Mucosa of stomach (tissue), 1 donor: Measurements from ENCODE around the gene PRSS22.

ENCODE experiments used
- H3K27me3 ChIP-seq: one replicate; pipeline ENCODE4 v1.7.0; 2013; ENCODE audit warnings: mild to moderate bottlenecking, low read length; ENCODE audit not compliant: control insufficient read depth, insufficient read depth
- H3K36me3 ChIP-seq: one replicate; pipeline ENCODE4 v1.7.0; 2013; ENCODE audit warnings: low read length; ENCODE audit not compliant: control insufficient read depth, insufficient read depth
- H3K4me1 ChIP-seq: one replicate; pipeline ENCODE4 v1.7.0; 2013; ENCODE audit warnings: mild to moderate bottlenecking, low read length; ENCODE audit not compliant: control insufficient read depth, insufficient read depth
- H3K4me3 ChIP-seq: one replicate; pipeline ENCODE4 v1.7.0; 2013; ENCODE audit warnings: low read length
- H3K9ac ChIP-seq: one replicate; pipeline ENCODE4 v1.7.0; 2013; ENCODE audit warnings: mild to moderate bottlenecking, low read length, moderate library complexity
- H3K9me3 ChIP-seq: one replicate; pipeline ENCODE4 v1.7.0; 2013; ENCODE audit warnings: mild to moderate bottlenecking, low read length, moderate library complexity; ENCODE audit not compliant: control insufficient read depth
- donor health status: Pancreatic carcinoma.

The PRSS22 gene

DNA sequence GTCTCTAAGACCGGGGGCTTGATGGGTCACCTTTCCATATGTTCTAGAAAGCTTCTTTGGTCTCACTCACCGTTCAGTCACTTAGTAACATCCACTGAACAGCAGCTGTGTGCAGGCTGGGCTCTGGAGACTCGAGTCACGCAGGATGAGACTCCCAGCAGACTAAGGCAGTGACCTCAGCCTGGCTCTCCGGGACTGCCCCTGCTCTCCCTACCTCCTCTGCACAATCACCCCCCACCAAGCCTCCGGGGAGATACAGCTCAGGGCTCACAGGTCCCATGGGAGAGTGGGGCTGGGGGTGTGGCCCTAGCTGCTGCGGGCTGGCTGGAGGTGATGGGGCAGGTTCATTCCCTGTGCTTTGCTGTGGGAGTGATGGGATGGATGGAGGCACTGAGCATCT is 39.1 kb upstream of the PRSS22 start:
- no peak overlapping the region for H3K9ac ChIP-seq
- H3K9me3 ChIP-seq: no peaks in the 10 kb centered on the region
- H3K4me1 ChIP-seq: no peaks in the 10 kb centered on the region
- no peaks in the 10 kb centered on the region for H3K27me3 ChIP-seq
- no peaks in the 10 kb centered on the region for H3K36me3 ChIP-seq
- H3K4me3 ChIP-seq: no peak overlapping the region

- Histone ChIP-seq H3K4me3 (no peak overlapping the region), H3K9me3 (no peaks in the 10 kb centered on the region), H3K36me3 (no peaks in the 10 kb centered on the region), H3K27me3 (no peaks in the 10 kb centered on the region), H3K9ac (no peak overlapping the region), H3K4me1 (no peaks in the 10 kb centered on the region)
Measured at GRCh38 chr16:2896480-2897010, 38.6 kb upstream of the PRSS22 start.

- Histone ChIP-seq H3K4me3 (no peak overlapping the region), H3K4me1 (peaks cover 3% of the 10 kb centered on the region), H3K36me3 (no peaks in the 10 kb centered on the region), H3K27me3 (no peaks in the 10 kb centered on the region), H3K9me3 (no peaks in the 10 kb centered on the region), H3K9ac (no peak overlapping the region)
Measured at GRCh38 chr16:2895813-2896212, 37.8 kb upstream of the PRSS22 start.

DNA sequence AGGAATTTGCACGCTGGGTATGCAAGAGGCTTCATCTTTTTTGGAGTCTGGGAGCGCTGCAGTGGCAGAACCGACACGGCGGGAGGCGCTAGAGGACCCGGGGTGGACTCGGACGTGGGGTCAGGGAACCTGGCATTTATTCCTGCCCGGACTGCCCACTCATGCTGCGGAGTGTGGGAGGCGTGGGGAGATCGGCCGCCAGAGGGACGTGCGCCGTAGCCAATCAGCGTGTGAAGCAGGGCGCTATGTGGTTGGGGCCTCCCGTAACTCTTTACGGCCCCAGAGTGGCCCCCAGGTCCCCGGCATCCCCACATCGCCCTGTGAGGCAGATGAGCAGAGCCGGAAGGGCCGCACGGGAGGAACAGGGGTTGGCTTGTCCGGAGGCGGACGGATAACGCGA is 36.3 kb upstream of the PRSS22 start:
- Histone ChIP-seq H3K9me3 (no peaks in the 10 kb centered on the region), H3K4me1 (peaks cover 6% of the 10 kb centered on the region), H3K27me3 (no peaks in the 10 kb centered on the region), H3K36me3 (no peaks in the 10 kb centered on the region), H3K9ac (no peak overlapping the region), H3K4me3 (no peak overlapping the region)

GRCh38 chr16:2884041-2884451 is 26.1 kb upstream of the PRSS22 start:
- no peak overlapping the region for H3K4me3 ChIP-seq
- H3K27me3 ChIP-seq: no peaks in the 10 kb centered on the region
- peaks cover 7% of the 10 kb centered on the region for H3K4me1 ChIP-seq
- H3K9ac ChIP-seq: peak overlapping the region; percentile 82
- no peaks in the 10 kb centered on the region for H3K9me3 ChIP-seq
- no peaks in the 10 kb centered on the region for H3K36me3 ChIP-seq

DNA sequence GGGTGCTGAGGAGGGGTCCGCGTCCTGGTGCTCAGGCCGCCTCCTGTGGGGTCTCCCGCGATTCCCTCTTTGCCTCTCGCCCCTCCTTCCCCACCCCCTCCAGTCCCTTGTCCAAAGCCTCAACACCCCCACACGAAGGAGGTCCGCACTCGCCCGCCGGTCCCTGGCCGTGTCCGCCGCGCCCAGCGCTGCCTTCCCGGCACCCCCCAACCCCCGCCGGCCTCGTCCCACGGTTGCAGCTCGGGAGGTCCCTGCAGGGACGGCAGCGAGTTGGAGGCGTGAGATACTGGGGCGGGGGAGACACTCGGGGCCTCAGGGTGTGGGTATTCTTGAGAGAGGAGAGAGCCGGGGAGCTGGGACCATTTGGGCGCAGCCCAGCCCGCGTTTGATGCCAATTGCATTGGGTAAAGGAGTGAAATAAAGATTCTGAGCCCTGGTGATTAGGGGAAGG is 25.5 kb upstream of the PRSS22 start:
- H3K4me1 ChIP-seq: peaks cover 7% of the 10 kb centered on the region
- peak overlapping the region; percentile 50 for H3K4me3 ChIP-seq
- H3K27me3 ChIP-seq: no peaks in the 10 kb centered on the region
- peak overlapping the region; percentile 82 for H3K9ac ChIP-seq
- H3K36me3 ChIP-seq: no peaks in the 10 kb centered on the region
- no peaks in the 10 kb centered on the region for H3K9me3 ChIP-seq

DNA sequence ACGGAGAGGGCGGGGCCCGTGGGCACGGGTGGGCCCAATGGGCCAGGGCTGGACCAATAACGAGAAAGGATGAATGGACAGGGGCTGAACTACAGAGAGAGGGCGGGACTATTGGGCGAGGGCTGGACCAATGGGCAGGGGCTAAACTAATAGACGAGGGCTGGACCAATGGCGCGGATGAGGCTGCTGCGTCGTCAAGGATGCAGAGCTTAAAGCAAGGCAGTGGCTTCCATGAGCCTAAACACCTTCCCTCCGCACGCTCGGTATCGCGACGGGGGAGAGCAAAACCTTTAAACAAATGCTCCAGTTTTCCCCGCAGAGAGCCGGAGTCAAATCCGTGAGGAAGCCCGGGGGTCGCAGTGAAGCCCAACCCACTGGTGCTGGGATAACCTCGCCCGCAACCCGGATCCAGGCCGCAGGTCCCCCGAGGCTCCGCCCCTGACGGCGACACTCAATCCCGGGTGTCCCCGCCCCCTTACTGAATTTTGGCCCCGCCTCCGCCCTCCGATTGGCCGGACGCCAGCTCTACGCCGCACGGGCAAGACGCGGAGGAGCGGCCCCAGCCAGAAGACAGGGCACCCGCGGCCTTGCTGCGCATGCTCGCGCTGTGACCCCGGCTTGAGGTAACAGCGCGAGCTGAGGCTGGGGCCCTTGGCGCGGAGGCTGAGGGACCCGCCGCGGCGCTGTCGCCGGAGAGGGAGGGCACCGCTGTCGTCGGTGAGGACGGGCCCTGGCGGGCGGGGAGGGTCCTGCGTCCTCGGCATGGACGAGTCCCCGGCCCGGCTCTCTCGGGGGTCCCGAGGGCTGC is 24.9 kb upstream of the PRSS22 start, which contains the start of gene FLYWCH2:
FLYWCH2 (plus strand) TSS at position 566 of the 808 bp plus-strand sequence. CDS start 13,235 bp downstream, outside the sequence.
- H3K9me3 ChIP-seq: no peaks in the 10 kb centered on the region
- H3K36me3 ChIP-seq: no peaks in the 10 kb centered on the region
- H3K4me1 ChIP-seq: peaks cover 7% of the 10 kb centered on the region
- no peaks in the 10 kb centered on the region for H3K27me3 ChIP-seq
- peak within 1 kb of the TSS; percentile 50 for H3K4me3 ChIP-seq
- peak within 1 kb of the TSS; percentile 82 for H3K9ac ChIP-seq

DNA sequence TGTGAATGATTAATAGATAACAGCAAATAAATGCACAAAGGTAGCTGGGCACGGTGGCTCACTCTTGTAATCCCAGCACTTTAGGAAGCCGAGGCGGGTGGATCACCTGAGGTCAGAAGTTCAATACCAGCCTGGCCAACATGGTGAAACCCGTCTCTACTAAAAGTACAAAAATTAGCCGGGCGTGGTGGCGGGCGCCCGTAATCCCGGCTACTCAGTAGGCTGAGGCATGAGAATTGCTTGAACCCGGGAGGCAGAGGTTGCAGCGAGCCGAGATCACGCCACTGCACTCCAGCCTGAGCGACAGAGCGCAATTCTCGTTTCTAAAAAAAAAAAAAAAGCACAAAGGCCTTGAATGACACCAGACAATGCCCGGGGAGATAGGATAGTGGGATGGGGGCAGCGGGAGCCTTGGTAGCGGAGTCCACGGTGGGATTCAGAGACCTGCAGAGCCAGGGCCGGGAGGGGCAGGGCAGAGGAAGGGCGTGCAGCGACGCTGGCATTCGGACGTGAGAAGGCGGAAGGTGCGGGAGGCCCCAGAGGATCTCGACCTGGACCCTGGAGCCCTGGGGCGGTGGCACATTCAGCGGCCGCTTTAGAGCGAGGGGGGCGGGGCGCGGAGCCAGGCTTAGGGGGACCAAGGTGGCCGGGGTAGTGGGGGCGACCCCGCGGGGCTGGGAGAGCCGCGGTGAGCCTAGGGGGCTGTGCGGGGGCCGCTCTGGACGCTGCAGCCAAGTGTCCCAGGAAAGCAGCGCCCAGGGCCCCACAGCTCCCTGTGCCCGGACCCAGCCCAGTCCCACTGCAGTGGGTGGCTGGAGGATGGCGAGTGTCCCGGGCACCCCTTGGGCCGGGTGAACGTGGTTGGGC is 24.0 kb upstream of the PRSS22 start:
- Histone ChIP-seq H3K4me3 (peak overlapping the region; percentile 45), H3K9ac (peak overlapping the region; percentile 82), H3K36me3 (no peaks in the 10 kb centered on the region), H3K4me1 (peaks cover 7% of the 10 kb centered on the region), H3K27me3 (no peaks in the 10 kb centered on the region), H3K9me3 (no peaks in the 10 kb centered on the region)

GRCh38 chr16:2879854-2880508 is 22.0 kb upstream of the PRSS22 start:
- no peak overlapping the region for H3K4me3 ChIP-seq
- no peaks in the 10 kb centered on the region for H3K9me3 ChIP-seq
- H3K4me1 ChIP-seq: peaks cover 7% of the 10 kb centered on the region
- no peaks in the 10 kb centered on the region for H3K27me3 ChIP-seq
- no peak overlapping the region for H3K9ac ChIP-seq
- no peaks in the 10 kb centered on the region for H3K36me3 ChIP-seq

GRCh38 chr16:2874912-2875362 is 17.0 kb upstream of the PRSS22 start:
- Histone ChIP-seq H3K27me3 (no peaks in the 10 kb centered on the region), H3K4me3 (no peak overlapping the region), H3K9ac (peak overlapping the region; percentile 48), H3K4me1 (peaks cover 6% of the 10 kb centered on the region), H3K36me3 (no peaks in the 10 kb centered on the region), H3K9me3 (no peaks in the 10 kb centered on the region)

- Histone ChIP-seq H3K36me3 (no peaks in the 10 kb centered on the region), H3K27me3 (no peaks in the 10 kb centered on the region), H3K9me3 (no peaks in the 10 kb centered on the region), H3K9ac (peak overlapping the region; percentile 48), H3K4me1 (peaks cover 6% of the 10 kb centered on the region), H3K4me3 (no peak overlapping the region)
Measured at GRCh38 chr16:2874032-2874911, 16.3 kb upstream of the PRSS22 start.
